GM13976 (cell line): ENCODE results near the gene ANKRD60.

Source experiments
- DNase-seq: peaks from one replicate; pipeline ENCODE4 v3.0.0; 2012; ENCODE audit warnings: low spot score
- in situ Hi-C: fragments of 300-500 bp; cut with MboI; formaldehyde crosslinking; loops from one replicate; pipeline ENCODE4 v1.12.0; 2022; ENCODE audit warnings: low sequenced_read_pairs, mixed read lengths, inconsistent platforms; ENCODE audit not compliant: unreplicated experiment
- TF ChIP-seq, protein P1 (sequence below): IDR thresholded peaks from 2 replicates; pipeline ENCODE4 v1.5.1; 2012; ENCODE audit warnings: borderline replicate concordance, mild to moderate bottlenecking; ENCODE audit not compliant: insufficient read depth; ENCODE audit errors: extremely low read depth, missing control alignments, control extremely low read depth

ANKRD60 gene, protein sequence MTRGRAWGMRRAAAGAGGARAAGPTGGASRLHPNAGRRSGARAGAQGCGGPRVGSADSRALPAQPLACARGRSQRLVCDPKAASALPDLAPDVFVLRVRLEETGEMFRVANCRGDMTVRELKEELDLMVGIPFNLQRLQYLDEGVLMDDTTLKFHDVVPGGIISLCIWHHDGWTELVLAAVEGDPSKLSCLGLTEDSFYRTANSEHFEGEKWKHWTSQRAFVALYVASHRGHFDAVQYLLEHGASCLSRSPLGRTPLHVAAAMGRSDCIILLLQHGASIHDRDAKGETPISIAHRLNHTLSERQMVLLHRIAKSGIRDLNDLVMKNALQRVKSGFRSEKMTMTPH

DNA sequence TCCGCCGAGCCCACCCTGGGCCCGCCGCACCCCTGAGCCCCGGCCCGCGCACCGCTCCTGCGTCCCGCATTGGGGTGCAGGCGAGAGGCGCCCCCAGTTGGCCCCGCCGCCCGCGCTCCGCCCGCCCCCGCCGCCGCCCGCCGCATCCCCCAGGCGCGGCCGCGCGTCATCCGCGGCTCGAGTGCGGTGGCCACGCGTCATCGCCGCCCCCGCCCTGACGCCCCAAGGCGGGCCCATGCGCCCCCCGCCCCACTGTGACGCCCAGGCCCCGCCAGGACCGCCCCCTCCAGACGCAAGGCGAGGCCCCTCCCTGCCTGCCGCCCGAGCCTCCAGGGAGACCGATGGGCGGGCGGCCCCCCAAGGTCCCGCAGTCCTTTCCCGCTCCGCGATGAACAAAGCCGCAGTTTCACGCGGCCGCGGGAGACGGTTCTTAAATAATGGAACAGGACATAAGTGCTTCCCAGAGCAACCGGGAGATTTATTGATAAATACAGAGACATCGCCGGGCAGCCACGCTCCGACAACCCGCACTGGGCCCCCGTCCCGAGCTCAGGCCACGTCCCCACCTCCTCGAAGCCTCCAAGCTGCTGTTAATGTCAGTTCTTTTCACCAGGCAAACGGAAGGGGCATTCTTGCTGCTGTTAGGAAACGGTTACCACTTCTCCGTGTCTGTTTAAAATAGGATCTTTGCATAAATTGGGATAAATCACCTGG lies at the start of gene ANKRD60:
Gene ANKRD60, minus strand, starts transcription at position 170 of the 714 bp plus-strand sequence. Its CDS starts 0 bp downstream, at position 170.
- TF ChIP-seq, protein P1, sequence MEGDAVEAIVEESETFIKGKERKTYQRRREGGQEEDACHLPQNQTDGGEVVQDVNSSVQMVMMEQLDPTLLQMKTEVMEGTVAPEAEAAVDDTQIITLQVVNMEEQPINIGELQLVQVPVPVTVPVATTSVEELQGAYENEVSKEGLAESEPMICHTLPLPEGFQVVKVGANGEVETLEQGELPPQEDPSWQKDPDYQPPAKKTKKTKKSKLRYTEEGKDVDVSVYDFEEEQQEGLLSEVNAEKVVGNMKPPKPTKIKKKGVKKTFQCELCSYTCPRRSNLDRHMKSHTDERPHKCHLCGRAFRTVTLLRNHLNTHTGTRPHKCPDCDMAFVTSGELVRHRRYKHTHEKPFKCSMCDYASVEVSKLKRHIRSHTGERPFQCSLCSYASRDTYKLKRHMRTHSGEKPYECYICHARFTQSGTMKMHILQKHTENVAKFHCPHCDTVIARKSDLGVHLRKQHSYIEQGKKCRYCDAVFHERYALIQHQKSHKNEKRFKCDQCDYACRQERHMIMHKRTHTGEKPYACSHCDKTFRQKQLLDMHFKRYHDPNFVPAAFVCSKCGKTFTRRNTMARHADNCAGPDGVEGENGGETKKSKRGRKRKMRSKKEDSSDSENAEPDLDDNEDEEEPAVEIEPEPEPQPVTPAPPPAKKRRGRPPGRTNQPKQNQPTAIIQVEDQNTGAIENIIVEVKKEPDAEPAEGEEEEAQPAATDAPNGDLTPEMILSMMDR, result no peak
- in situ Hi-C loops, result loop anchor here (25.0 kb wide), 2 partner anchors 409 to 609 kb away; no protein-coding TSS in a partner anchor
- DNase-seq, result peak; percentile 64

DNA sequence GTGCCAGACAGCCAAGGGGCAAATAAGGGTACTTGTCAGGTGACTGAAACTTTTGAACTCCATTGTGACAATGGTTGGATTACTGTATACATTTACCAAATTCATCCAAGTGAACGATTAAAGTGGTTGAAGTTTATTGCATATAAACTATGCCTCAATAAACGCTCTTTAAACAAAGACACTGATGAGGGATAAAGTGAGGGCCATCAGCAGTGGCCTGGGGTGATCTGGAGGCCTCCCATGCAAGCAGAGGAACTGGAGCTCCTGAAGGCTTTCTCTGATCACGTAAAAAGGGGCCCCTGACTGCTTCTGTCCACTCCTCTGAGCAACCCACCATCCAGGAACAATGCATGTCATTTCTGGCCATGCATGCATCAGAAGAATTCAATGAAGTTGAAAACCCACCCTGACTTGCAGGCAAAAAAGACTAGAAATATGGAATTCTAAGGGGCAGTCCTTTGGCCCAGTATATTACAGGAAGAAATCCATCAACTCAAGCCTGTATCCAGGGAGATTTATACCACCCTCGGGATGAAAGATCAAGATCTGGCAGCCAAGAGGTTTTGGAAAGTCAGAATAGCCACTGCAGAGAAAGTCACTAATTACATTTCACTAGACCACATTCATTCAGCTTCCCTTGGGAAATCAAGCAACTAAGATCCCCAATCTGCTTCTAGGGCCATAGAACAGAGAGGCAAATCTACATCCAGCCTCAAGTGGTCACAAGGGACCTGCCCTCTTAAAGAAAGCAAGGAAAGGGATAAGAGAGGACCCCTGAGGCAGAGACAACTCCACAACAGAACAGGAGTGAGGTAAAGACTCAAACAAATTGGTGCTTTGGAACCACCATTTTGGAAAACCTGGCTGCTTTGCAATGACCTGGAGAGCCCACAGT lies 49.4 kb upstream of the ANKRD60 start:
- in situ Hi-C loops, result no loop called here

DNA sequence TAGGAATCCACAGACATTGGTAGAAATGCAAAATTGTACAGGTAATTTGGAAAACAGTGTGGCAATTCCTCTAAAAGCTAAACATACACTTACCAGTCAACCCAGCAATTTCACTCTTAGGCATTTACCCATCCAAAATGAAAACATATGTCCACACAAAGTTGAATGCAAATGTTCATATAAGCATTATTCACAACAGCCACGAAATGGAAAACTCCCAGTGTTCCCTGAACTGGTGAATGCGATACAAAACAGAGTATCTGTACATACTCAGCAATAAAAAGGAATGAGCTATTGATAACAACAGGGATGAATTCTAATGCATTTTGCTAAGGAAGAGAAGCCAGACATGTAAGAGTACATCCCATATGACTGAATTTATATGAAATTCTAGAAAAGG lies 48.7 kb upstream of the ANKRD60 start:
- in situ Hi-C loops, result no loop called here
- no peak for DNase-seq
- TF ChIP-seq, protein P1, result no peak

More for the DNA sequence above, 49.4 kb upstream of the ANKRD60 start:
- TF ChIP-seq, protein P1, result no peak
- no peak for DNase-seq

DNA sequence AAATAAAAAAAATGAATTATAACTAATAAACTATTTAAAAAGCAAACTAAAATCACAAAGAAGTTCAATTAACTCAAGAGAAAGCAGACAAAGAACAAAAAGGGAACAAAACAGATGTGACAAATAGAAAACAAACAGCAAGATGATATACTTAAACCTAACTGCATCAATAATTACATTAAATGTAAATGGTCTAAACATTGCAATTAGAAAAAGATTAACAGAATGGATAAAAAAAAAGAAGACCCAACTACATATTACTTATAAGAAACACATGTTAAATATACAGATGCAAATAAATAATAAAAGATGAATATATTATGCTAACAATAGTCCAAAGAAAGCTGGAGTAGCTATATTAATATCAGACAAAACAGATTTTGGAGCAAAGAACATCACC lies 45.9 kb upstream of the ANKRD60 start:
- in situ Hi-C loops, result no loop called here
- TF ChIP-seq, protein P1, result no peak
- DNase-seq, result no peak

DNA sequence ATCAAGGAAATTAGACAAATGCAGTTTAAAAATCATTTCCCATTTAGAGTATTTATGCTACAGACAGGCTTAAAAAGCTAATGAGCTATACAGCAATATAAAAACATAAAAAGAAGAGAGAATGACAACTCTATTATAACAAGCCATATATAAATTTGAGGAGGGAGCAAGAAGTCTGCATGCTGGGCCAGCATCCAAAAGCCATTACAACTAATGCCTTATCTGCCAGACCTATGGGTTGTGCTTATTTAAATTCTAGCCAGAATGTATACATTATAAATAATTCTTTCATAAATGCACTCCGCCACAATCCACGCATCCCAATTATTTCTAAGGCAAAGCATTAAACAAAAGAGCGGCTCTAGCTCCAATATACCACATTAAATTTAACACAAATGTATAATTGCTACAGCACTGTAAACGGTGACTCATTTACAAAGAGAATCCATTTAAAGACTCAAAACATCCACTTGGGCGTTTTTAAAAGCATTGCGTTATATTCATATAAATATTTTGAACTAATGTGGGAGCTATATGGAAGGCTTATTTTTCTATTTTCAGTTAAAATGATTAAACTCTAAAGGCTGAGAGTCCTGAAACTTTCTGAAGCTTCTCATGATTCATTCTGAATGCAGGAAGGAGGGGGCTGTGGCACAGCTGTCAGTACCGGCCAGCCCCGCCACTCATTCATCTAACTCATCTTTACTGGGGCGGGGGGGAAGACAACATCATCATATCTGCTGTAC lies 43.3 kb upstream of the ANKRD60 start:
- in situ Hi-C loops, result no loop called here
- TF ChIP-seq, protein P1, result no peak
- peak; percentile 21 for DNase-seq
